ENCODE results near the gene DBNDD2.

GRCh38 chr20:45366631-45367030 lies 41.5 kb upstream of the DBNDD2 start:
- no peak for TF ChIP-seq POLR2A (IDR thresholded peaks at IDR 0.05)
- TF ChIP-seq, protein P1, sequence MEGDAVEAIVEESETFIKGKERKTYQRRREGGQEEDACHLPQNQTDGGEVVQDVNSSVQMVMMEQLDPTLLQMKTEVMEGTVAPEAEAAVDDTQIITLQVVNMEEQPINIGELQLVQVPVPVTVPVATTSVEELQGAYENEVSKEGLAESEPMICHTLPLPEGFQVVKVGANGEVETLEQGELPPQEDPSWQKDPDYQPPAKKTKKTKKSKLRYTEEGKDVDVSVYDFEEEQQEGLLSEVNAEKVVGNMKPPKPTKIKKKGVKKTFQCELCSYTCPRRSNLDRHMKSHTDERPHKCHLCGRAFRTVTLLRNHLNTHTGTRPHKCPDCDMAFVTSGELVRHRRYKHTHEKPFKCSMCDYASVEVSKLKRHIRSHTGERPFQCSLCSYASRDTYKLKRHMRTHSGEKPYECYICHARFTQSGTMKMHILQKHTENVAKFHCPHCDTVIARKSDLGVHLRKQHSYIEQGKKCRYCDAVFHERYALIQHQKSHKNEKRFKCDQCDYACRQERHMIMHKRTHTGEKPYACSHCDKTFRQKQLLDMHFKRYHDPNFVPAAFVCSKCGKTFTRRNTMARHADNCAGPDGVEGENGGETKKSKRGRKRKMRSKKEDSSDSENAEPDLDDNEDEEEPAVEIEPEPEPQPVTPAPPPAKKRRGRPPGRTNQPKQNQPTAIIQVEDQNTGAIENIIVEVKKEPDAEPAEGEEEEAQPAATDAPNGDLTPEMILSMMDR (IDR thresholded peaks at IDR 0.05), result no peak
- no peak for TF ChIP-seq EP300 (IDR thresholded peaks at IDR 0.05)
- TF ChIP-seq POLR2AphosphoS5 (IDR thresholded peaks at IDR 0.05), result no peak
